Loucy (cell line): Measurements from ENCODE around the gene CLEC2D.

Experiments
- H2AFZ ChIP-seq: fragments of 200-600 bp; sonication (generic); 2 replicates; pipeline ENCODE4 v1.6.0; 2016; ENCODE audit warnings: antibody characterized with exemption, mild to moderate bottlenecking, low read length, moderate library complexity
- H3F3A ChIP-seq: fragments of 200-600 bp; 2 replicates; pipeline ENCODE4 v1.6.0; 2016; ENCODE audit warnings: antibody characterized with exemption, low read depth, mild to moderate bottlenecking
- H3K27me3 ChIP-seq: fragments of 200-600 bp; sonication (generic); 2 replicates; pipeline ENCODE4 v1.6.1; 2014; ENCODE audit warnings: low read length, mild to moderate bottlenecking; ENCODE audit not compliant: insufficient read depth, poor library complexity, severe bottlenecking
- H3K36me3 ChIP-seq: fragments of 200-600 bp; sonication (generic); 2 replicates; pipeline ENCODE4 v1.6.1; 2016; ENCODE audit warnings: low read length; ENCODE audit not compliant: insufficient read depth
- H3K4me1 ChIP-seq: fragments of 200-600 bp; sonication (generic); 2 replicates; pipeline ENCODE4 v1.5.1; 2014; ENCODE audit warnings: low read length, mild to moderate bottlenecking; ENCODE audit not compliant: insufficient read depth, poor library complexity, severe bottlenecking
- H3K4me2 ChIP-seq: fragments of 200-600 bp; sonication (generic); 2 replicates; pipeline ENCODE4 v1.6.0; 2014; ENCODE audit warnings: antibody characterized with exemption, low read length, low read depth, mild to moderate bottlenecking; ENCODE audit not compliant: poor library complexity, severe bottlenecking
- H3K4me3 ChIP-seq: fragments of 200-600 bp; sonication (generic); 2 replicates; pipeline ENCODE4 v1.5.1; 2014; ENCODE audit warnings: low read length, mild to moderate bottlenecking, mixed read lengths; ENCODE audit not compliant: poor library complexity, severe bottlenecking
- H3K79me2 ChIP-seq: fragments of 200-600 bp; sonication (generic); 2 replicates; pipeline ENCODE4 v1.6.1; 2014; ENCODE audit warnings: low read length; ENCODE audit not compliant: insufficient read depth
- H3K9ac ChIP-seq: fragments of 200-600 bp; sonication (generic); 2 replicates; pipeline ENCODE4 v1.6.0; 2014; ENCODE audit warnings: mild to moderate bottlenecking, low read depth, low read length, moderate library complexity; ENCODE audit not compliant: poor library complexity, severe bottlenecking
- H3K9me2 ChIP-seq: fragments of 200-600 bp; sonication (generic); replicated peaks from 2 replicates; pipeline ENCODE4 v1.6.1; 2016; ENCODE audit warnings: low read depth, low read length, mixed read lengths
- H3K9me3 ChIP-seq: fragments of 200-600 bp; sonication (generic); 2 replicates; pipeline ENCODE4 v1.6.1; 2014; ENCODE audit warnings: mild to moderate bottlenecking, antibody characterized with exemption, low read length, low read depth; ENCODE audit not compliant: insufficient read depth
- H4K20me1 ChIP-seq: fragments of 200-600 bp; sonication (generic); 2 replicates; pipeline ENCODE4 v1.6.0; 2014; ENCODE audit warnings: antibody characterized with exemption, low read length, mild to moderate bottlenecking; ENCODE audit not compliant: insufficient read depth, poor library complexity, severe bottlenecking
- CTCF ChIP-seq: fragments of 200-600 bp; sonication (generic); conservative IDR thresholded peaks from 2 replicates; pipeline ENCODE4 v1.5.1; 2014; ENCODE audit warnings: mild to moderate bottlenecking, antibody characterized with exemption, low read length
- EZH2phosphoT487 ChIP-seq: fragments of 200-600 bp; IDR thresholded peaks from 2 replicates; pipeline ENCODE4 v1.6.1; 2018; ENCODE audit warnings: antibody characterized with exemption, mild to moderate bottlenecking, moderate library complexity, borderline replicate concordance

The CLEC2D gene

DNA sequence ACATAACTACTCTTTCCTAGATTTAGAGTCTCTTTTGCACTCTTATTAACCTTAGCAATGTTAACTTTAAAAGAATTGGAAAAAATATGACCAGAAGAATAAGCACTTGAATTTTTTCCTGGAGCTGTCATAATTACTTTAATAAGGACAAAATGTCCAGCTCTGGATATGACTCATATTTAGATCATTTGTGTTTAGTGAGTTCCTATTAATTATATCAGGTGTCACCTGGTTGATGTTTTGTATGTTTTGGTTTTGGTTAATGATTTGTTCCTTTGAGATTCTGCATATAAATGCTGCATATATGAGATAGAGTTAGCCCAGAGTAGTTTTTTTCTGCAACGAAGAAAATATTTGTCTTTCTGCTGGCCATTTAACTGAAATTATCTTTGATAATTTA lies 58.3 kb downstream of the CLEC2D start:
- Histone ChIP-seq H2AFZ (no peak overlapping the region), H3K4me2 (no peak overlapping the region), H3K9me2 (no peaks in the 10 kb centered on the region), H3K79me2 (no peaks in the 10 kb centered on the region), H3K9ac (no peak overlapping the region), H4K20me1 (no peaks in the 10 kb centered on the region), H3F3A (no peaks in the 10 kb centered on the region; the same call in 1 of the 2 replicates), H3K9me3 (no peaks in the 10 kb centered on the region), H3K27me3 (no peaks in the 10 kb centered on the region), H3K36me3 (no peaks in the 10 kb centered on the region), H3K4me1 (peaks cover 5% of the 10 kb centered on the region), H3K4me3 (no peak overlapping the region)
- TF ChIP-seq CTCF (no peak), EZH2phosphoT487 (no peak)

DNA sequence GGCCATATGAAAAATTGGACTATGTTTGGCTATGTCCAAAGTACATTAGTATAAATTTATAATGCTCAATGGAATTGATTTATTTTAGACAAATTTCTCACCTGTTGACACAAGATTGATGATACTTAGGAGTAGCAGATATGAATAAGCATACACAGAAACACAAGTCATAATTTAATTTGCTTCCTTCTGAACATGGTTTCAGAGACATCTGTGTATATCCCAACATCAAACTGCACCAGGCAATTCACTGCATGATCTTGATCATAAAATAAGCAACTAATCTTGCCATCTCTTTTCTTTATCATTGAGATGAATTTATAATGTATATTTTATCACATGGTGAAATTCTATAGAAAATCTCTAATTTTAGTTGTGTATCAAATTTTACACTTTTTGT lies 59.6 kb downstream of the CLEC2D start:
- no peak overlapping the region for H2AFZ ChIP-seq
- no peaks in the 10 kb centered on the region for H3K36me3 ChIP-seq
- no peaks in the 10 kb centered on the region for H3K9me2 ChIP-seq
- H4K20me1 ChIP-seq = no peaks in the 10 kb centered on the region
- H3K4me1 ChIP-seq = peaks cover 10% of the 10 kb centered on the region
- no peak overlapping the region for H3K4me2 ChIP-seq
- no peak overlapping the region for H3K9ac ChIP-seq
- H3K9me3 ChIP-seq = no peaks in the 10 kb centered on the region
- H3F3A ChIP-seq = no peaks in the 10 kb centered on the region; the same call in 1 of the 2 replicates
- H3K79me2 ChIP-seq = no peaks in the 10 kb centered on the region
- TF ChIP-seq CTCF (no peak), EZH2phosphoT487 (no peak)
- no peak overlapping the region for H3K4me3 ChIP-seq
- no peaks in the 10 kb centered on the region for H3K27me3 ChIP-seq

- Histone ChIP-seq H4K20me1 (no peaks in the 10 kb centered on the region), H3K4me3 (no peak overlapping the region), H3K36me3 (no peaks in the 10 kb centered on the region), H3K9ac (no peak overlapping the region), H3K27me3 (no peaks in the 10 kb centered on the region), H3K4me2 (no peak overlapping the region), H3F3A (no peaks in the 10 kb centered on the region; the same call in 1 of the 2 replicates), H3K9me2 (no peaks in the 10 kb centered on the region), H2AFZ (no peak overlapping the region), H3K9me3 (no peaks in the 10 kb centered on the region), H3K4me1 (peaks cover 10% of the 10 kb centered on the region), H3K79me2 (no peaks in the 10 kb centered on the region)
- no peak for TF ChIP-seq CTCF
- TF ChIP-seq EZH2phosphoT487 = no peak
These were observed 60.5 kb downstream of the CLEC2D start for GRCh38 chr12:9730011-9730410.
